22Rv1 (cell line): ENCODE data around the gene CLK1.

ENCODE experiments used
- ZFX ChIP-seq: fragments of 450-650 bp; IDR thresholded peaks from 2 replicates; pipeline ENCODE4 v1.6.1; 2017; ENCODE audit warnings: antibody characterized with exemption, borderline replicate concordance
- TF ChIP-seq, protein P1 (sequence below): fragments of 450-650 bp; IDR thresholded peaks from 2 replicates; pipeline ENCODE4 v1.5.1; 2017; ENCODE audit warnings: mild to moderate bottlenecking

DNA sequence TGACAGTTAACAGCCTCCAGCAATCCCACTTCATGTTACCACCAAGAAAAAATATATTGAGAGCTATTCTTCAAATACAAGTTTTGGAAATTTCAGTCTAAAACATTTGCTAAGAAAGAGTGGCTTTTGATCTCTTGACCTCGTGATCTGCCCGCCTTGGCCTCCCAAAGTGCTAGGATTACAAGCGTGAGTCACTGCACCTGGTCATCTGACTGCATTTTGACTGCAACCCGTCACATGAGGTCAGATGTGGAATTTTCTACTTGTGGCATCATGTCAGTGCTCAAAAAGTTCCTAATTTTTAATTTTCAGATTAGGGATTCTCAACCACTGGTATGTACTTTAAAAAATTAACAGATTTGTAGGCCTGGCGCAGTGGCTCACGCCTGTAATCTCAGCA lies 9.1 kb upstream of the CLK1 start:
- TF ChIP-seq, protein P1, sequence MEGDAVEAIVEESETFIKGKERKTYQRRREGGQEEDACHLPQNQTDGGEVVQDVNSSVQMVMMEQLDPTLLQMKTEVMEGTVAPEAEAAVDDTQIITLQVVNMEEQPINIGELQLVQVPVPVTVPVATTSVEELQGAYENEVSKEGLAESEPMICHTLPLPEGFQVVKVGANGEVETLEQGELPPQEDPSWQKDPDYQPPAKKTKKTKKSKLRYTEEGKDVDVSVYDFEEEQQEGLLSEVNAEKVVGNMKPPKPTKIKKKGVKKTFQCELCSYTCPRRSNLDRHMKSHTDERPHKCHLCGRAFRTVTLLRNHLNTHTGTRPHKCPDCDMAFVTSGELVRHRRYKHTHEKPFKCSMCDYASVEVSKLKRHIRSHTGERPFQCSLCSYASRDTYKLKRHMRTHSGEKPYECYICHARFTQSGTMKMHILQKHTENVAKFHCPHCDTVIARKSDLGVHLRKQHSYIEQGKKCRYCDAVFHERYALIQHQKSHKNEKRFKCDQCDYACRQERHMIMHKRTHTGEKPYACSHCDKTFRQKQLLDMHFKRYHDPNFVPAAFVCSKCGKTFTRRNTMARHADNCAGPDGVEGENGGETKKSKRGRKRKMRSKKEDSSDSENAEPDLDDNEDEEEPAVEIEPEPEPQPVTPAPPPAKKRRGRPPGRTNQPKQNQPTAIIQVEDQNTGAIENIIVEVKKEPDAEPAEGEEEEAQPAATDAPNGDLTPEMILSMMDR, result no peak
- no peak for TF ChIP-seq ZFX
